ENCODE data around the gene LRBA.
A peak's percentile ranks its signal among the peaks of the same experiment; 100 is the strongest.
"Not testable (repeated sequence)": the region's sequence is repeated elsewhere in the genome, so short reads cannot be mapped to it uniquely, and the experiment has no call there.

Gene LRBA

DNA sequence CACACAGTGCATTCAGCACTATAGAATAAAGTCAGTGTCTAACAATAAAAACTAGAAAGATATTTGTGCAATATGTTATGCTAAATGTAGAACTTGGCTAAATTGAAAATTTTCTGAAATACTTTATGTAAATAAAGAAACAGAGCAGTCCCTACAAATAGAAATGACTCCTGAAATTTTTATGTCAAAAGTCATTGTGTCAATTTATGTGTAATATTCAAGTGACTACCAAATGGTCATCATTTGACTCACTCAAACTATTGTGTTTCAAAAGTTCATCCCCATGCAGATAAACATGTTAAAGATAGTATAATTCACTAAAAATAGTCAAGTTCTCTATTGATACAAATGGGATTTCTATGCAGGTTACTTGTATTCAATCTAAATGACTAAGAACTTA is 17.9 kb downstream of the LRBA start:
- Mint-ChIP-seq H3K4me3 (no peak overlapping the region), H3K36me3 (ENCODE audit: low read depth) (peaks cover 47% of the 10 kb centered on the region), H3K9me3 (peaks cover 5% of the 10 kb centered on the region), H3K4me1 (ENCODE audit: low read depth) (peaks cover 74% of the 10 kb centered on the region), H3K27ac (no peak overlapping the region), H3K27me3 (no peaks in the 10 kb centered on the region)

DNA sequence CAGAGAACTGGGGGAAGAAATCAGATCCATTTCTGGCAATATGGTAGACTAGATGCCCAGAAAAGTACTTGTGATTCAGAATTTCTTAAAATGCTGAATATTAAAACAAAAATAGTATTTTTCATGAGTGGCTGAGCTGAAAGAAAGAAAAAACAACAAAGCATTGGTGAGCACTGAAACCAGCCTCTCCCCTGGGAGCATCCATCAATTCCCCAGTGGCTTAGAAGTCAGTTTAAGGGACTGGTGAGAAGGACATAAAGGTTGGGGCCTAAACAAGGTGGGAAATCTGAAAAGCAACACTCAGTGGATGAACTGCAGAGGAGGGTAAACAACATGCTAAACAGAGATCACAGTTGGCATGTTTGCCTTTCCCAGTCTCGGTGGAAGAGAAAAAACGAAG is 20.4 kb downstream of the LRBA start:
- H3K9me3 Mint-ChIP-seq, result peaks cover 5% of the 10 kb centered on the region
- H3K4me3 Mint-ChIP-seq, result no peak overlapping the region
- H3K27me3 Mint-ChIP-seq, result no peaks in the 10 kb centered on the region
- H3K4me1 Mint-ChIP-seq (ENCODE audit: low read depth), result peaks cover 58% of the 10 kb centered on the region
- peaks cover 54% of the 10 kb centered on the region for H3K36me3 Mint-ChIP-seq (ENCODE audit: low read depth)
- H3K27ac Mint-ChIP-seq, result peak overlapping the region; percentile 17

DNA sequence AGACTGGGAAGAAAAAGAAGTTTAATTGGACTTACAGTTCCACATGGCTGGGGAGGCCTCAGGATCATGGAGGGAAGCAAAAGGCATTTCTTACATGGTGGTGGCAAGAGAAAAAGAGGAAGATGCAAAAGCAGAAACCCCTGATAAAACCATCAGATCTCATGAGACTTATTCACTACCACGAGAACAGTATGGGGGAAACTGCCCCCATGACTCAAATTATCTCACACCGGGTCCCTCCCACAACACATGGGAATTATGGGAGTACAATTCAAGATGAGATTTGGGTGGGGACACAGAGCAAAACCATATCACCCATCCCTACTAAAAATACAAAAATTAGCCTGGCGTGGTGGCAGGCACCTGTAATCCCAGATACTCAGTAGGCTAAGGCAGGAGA is 21.5 kb downstream of the LRBA start:
- H3K27me3 Mint-ChIP-seq, H3K9me3 Mint-ChIP-seq, H3K27ac Mint-ChIP-seq, H3K4me3 Mint-ChIP-seq: not testable (repeated sequence)
- Mint-ChIP-seq H3K36me3 (ENCODE audit: low read depth) (peaks cover 55% of the 10 kb centered on the region), H3K4me1 (ENCODE audit: low read depth) (peaks cover 47% of the 10 kb centered on the region)

DNA sequence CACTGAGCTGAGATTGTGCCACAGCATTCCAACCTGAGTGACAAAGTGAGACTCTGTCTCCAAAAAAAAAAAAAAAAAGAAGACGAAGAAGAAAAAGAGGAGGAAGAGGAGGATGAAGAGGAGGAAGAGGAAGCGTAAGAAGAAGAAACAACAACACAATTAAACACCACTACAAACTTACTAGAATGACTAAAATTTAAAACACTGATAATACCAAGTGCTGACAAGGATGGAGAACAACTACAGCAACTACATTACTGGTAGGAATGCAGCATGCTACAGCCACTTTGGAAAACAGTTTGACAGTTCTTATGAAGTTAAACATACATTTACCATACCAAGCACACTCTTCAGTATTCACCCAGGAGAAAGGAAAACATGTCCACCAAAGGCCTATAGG is 24.1 kb downstream of the LRBA start:
- Mint-ChIP-seq H3K27me3 (no peaks in the 10 kb centered on the region), H3K4me3 (no peak overlapping the region), H3K9me3 (peaks cover 5% of the 10 kb centered on the region), H3K4me1 (ENCODE audit: low read depth) (peaks cover 52% of the 10 kb centered on the region), H3K27ac (no peak overlapping the region), H3K36me3 (ENCODE audit: low read depth) (peaks cover 52% of the 10 kb centered on the region)

DNA sequence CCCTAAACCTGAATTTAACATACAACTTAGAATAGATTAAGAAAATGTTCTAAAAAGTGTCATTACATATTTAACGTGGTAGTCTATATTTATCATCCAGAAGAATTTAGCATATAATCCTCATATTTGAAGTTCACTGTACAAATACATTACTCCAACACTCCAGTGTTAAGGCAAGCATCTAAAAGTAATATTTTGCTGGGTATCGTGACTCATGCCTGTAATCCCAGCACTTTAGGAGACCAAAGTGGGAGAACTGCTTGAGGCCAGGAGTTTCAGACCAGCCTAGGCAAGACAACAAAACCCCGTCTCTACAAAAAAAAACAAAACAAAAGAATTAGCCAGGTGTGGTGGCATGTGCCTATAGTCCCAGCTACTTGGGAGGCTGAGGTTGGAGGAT is 24.8 kb downstream of the LRBA start:
- Mint-ChIP-seq H3K27ac (no peak overlapping the region), H3K4me3 (no peak overlapping the region), H3K4me1 (ENCODE audit: low read depth) (peaks cover 52% of the 10 kb centered on the region), H3K9me3 (peaks cover 5% of the 10 kb centered on the region), H3K27me3 (no peaks in the 10 kb centered on the region), H3K36me3 (ENCODE audit: low read depth) (peaks cover 47% of the 10 kb centered on the region)

DNA sequence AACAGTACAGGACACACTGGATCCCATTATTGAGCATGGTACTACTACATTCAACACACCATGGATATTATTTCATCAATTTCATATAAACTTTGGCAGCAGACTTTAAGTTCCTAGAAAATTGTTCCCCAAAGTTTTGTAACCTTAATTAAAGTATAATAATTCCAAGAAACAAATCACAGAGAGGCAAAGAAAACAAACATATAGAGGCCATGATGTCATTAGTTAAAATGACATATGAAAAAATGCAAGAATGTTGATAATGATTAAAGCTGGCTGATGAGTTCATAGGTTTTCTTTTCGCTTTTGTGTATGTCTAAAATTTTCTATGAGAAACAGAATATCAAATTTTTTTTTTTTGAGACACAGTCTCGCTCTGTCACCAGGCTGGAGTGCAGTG is 26.8 kb downstream of the LRBA start:
- H3K9me3 Mint-ChIP-seq, result peaks cover 5% of the 10 kb centered on the region
- no peak overlapping the region for H3K4me3 Mint-ChIP-seq
- no peaks in the 10 kb centered on the region for H3K27me3 Mint-ChIP-seq
- peaks cover 41% of the 10 kb centered on the region for H3K36me3 Mint-ChIP-seq (ENCODE audit: low read depth)
- peaks cover 44% of the 10 kb centered on the region for H3K4me1 Mint-ChIP-seq (ENCODE audit: low read depth)
- H3K27ac Mint-ChIP-seq, result no peak overlapping the region

DNA sequence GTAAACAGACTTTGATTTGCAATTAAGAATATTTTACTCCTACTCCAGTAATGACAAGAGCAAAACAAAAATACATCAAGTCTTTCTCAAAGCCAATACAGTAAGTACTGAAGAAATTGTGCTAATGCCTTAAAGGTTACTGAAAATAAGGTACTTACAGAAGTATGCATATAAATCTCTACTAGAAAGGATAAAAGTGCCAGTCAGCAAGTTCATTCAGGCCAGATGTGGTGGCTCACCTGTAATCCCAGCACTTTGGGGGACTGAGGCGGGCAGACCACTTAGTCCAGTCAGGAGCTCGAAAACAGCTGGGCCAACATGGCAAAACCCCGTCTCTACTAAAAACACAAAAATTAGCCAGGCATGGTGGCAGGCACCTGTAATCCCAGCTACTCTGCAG is 27.9 kb downstream of the LRBA start:
- Mint-ChIP-seq H3K4me1 (ENCODE audit: low read depth) (peaks cover 53% of the 10 kb centered on the region), H3K36me3 (ENCODE audit: low read depth) (peaks cover 43% of the 10 kb centered on the region), H3K9me3 (peaks cover 1% of the 10 kb centered on the region), H3K27ac (no peak overlapping the region), H3K27me3 (no peaks in the 10 kb centered on the region), H3K4me3 (no peak overlapping the region)

DNA sequence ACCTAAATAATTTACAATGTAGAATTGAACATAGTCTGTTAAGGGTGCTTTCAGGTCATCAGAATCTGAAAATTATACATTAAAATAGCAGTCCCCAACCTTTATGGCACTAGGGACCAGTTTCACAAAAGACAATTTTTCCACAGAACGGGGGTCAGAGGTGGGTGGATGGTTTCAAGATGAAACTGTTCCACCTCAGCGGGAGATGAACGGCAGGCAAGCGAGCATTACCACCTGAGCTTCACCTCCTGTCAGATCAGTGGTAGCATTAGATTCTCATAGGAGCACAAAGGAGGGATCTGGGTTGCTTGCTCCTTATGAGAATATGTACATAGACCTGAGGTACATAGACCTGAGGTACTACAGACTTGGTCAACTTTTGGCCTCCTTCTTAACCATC is 29.0 kb downstream of the LRBA start:
- no peaks in the 10 kb centered on the region for H3K9me3 Mint-ChIP-seq
- H3K27me3 Mint-ChIP-seq, result no peaks in the 10 kb centered on the region
- no peak overlapping the region for H3K27ac Mint-ChIP-seq
- peaks cover 51% of the 10 kb centered on the region for H3K4me1 Mint-ChIP-seq (ENCODE audit: low read depth)
- peaks cover 39% of the 10 kb centered on the region for H3K36me3 Mint-ChIP-seq (ENCODE audit: low read depth)
- peak overlapping the region; percentile 17 for H3K4me3 Mint-ChIP-seq

DNA sequence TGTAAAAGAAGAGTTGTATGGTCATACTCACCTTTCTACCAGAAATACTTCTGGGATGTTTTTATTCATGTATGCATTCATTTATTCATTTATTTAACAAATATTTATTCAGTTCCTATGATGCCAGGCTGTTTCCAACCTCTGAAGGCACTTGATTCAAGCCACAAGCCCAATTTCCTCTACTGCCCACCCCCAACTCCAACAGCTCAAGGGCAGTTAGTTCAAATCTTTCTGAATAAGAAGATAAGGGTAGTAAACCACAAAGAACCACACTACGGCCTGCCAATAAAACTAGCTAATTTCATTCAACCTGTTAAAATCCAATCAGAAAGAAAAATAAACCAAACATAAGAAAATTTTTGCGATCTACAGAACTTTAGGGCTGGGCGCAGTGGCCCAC is 31.2 kb downstream of the LRBA start:
- peaks cover 70% of the 10 kb centered on the region for H3K4me1 Mint-ChIP-seq (ENCODE audit: low read depth)
- H3K27ac Mint-ChIP-seq, result no peak overlapping the region
- H3K27me3 Mint-ChIP-seq, result no peaks in the 10 kb centered on the region
- H3K36me3 Mint-ChIP-seq (ENCODE audit: low read depth), result peaks cover 43% of the 10 kb centered on the region
- no peak overlapping the region for H3K4me3 Mint-ChIP-seq
- H3K9me3 Mint-ChIP-seq, result peaks cover 5% of the 10 kb centered on the region

DNA sequence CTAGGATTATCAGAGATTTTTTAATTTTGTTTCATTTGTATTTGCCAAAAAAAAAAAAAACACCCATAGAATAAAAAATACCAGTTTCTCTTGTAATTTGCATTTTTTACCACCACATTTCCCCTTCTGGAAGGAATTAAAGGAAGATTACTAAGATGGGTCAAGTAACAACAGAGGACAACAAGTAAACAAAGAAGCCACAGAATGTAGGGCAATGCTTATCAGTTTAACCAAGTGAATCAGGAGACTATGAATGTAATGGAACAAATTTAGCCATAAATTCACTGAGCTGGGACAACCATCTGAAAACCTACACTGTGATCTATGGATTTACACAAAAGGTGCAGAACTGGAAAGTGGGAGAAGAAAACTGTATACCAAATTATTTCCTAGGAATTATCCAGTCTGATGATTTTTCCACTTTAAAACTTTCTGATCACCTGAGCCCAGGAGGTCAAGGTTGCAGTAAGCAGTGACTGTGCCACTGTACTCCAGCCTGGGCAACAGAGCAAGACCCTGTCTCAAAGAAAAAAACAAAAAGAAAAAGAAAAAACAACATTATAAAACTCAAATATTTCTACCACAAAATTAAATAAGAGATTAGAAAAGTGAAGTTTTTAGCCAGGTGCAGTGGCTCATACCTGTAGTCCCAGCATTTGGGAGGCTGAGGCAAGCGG is 32.4 kb downstream of the LRBA start:
- peak overlapping the region; percentile 47 for H3K27ac Mint-ChIP-seq
- H3K27me3 Mint-ChIP-seq, result no peaks in the 10 kb centered on the region
- peaks cover 5% of the 10 kb centered on the region for H3K9me3 Mint-ChIP-seq
- H3K4me3 Mint-ChIP-seq, result no peak overlapping the region
- H3K36me3 Mint-ChIP-seq (ENCODE audit: low read depth), result peaks cover 45% of the 10 kb centered on the region
- H3K4me1 Mint-ChIP-seq (ENCODE audit: low read depth), result peaks cover 76% of the 10 kb centered on the region

DNA sequence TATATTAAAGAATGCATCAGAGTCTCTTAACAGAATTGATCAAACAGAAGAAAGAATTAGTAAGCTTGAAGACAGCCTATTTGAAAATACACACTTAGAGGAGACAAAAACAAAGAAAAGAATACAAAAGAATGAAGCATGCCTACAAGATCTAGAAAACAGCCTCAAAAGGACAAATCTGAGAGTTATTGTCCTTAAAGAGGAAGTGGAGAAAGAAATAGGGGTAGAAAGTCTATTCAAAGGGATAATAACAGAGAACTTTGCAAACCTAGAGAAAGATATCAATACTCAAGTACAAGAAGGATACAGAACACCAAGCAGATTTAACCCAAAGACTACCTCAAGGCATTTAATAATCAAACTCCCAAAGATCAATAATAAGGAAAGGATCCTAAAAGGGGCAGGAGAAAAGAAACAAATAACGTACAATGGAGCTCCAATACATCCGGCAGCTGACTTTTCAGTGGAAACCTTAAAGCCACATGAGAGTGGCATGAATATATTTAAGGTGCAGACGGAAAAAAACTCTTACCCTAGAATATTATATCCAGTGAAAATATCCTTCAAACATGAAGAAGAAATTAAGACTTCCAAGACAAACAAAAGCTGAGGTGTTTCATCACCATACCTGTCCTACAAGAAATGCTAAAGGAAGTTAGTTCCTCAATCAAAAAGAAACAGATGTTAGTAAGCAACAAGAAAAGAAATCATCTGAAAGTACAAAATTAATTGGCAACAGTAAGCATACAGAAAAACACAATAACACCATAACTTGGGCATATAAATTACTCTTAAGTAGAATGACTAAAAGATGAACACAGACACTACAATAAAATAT is 36.1 kb downstream of the LRBA start:
- peaks cover 74% of the 10 kb centered on the region for H3K4me1 Mint-ChIP-seq (ENCODE audit: low read depth)
- H3K4me3 Mint-ChIP-seq, result no peak overlapping the region
- peaks cover 5% of the 10 kb centered on the region for H3K9me3 Mint-ChIP-seq
- peaks cover 37% of the 10 kb centered on the region for H3K36me3 Mint-ChIP-seq (ENCODE audit: low read depth)
- no peak overlapping the region for H3K27ac Mint-ChIP-seq
- H3K27me3 Mint-ChIP-seq, result no peaks in the 10 kb centered on the region

DNA sequence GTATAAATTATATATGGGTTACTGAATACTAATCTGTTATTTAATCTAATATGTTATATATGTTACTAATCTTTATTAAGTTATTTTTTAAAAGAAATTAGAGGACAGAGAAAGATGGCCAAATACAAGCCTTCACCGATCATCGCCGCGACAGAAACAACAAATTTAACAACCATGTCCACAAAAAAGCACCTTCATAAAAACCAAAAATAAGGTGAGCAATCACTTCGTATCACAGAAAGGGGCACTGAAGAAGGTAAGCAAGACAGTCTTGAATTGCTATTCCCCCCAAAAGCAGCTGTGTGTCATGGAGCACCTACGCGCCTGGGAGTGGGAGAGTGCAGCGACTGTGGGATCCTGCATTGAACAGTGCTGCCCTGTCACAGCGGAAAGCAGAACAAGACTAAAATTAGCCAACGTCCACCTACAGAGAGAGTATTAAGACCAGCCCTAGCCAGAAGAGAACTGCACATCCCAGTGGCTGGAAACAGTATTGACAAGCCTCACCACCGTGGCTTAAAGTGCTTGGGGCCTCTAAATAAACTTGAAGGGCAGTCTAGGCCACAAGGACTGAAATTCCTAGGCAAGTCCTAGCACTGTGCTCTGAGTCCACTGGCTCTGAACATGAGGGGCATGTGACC is 38.5 kb downstream of the LRBA start:
- Mint-ChIP-seq H3K9me3 (peaks cover 5% of the 10 kb centered on the region), H3K4me3 (no peak overlapping the region), H3K4me1 (ENCODE audit: low read depth) (peaks cover 82% of the 10 kb centered on the region), H3K27ac (peak overlapping the region; percentile 42), H3K27me3 (no peaks in the 10 kb centered on the region), H3K36me3 (ENCODE audit: low read depth) (peaks cover 25% of the 10 kb centered on the region)

DNA sequence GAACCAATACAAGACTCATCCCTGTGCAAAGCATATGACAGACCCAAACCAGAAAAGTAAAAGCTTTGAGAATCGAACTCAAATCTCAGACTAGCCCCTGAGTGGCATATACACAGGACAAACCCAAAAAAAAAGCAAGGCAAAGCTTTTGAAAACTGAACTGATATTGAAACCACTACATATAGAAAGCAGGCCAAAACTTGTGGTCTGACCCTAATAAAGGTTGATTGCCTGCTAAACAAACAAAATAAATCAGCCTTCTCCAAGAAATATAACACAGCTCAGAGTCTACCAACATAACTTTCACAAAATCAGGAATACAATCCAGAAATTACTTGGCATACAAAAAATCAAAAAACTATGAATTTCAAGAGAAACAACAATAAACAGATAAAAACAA is 40.3 kb downstream of the LRBA start:
- Mint-ChIP-seq H3K27me3 (no peaks in the 10 kb centered on the region), H3K27ac (no peak overlapping the region), H3K4me1 (ENCODE audit: low read depth) (peaks cover 82% of the 10 kb centered on the region), H3K4me3 (no peak overlapping the region), H3K36me3 (ENCODE audit: low read depth) (peaks cover 10% of the 10 kb centered on the region), H3K9me3 (no peaks in the 10 kb centered on the region)

DNA sequence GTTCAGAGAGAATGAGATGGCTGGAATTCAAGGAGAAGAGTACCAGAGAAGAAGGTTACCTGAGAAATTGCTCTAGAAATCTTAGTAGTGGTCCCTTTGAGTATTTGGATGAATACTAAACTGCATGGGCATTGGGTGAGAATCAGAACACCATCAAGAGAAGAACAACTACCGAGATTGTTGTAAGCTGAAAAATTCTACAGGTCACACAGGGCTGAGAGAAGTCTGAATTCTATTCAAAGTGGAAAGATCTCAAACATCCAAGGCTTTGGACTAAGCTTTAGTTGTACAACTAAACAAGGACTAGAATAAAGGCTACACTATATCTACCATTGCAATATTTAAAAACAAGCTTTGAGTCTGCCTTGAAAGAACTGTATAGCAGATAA is 40.8 kb downstream of the LRBA start:
- Mint-ChIP-seq H3K36me3 (ENCODE audit: low read depth) (peaks cover 6% of the 10 kb centered on the region), H3K27ac (no peak overlapping the region), H3K9me3 (no peaks in the 10 kb centered on the region), H3K4me3 (no peak overlapping the region), H3K4me1 (ENCODE audit: low read depth) (peaks cover 82% of the 10 kb centered on the region), H3K27me3 (no peaks in the 10 kb centered on the region)

DNA sequence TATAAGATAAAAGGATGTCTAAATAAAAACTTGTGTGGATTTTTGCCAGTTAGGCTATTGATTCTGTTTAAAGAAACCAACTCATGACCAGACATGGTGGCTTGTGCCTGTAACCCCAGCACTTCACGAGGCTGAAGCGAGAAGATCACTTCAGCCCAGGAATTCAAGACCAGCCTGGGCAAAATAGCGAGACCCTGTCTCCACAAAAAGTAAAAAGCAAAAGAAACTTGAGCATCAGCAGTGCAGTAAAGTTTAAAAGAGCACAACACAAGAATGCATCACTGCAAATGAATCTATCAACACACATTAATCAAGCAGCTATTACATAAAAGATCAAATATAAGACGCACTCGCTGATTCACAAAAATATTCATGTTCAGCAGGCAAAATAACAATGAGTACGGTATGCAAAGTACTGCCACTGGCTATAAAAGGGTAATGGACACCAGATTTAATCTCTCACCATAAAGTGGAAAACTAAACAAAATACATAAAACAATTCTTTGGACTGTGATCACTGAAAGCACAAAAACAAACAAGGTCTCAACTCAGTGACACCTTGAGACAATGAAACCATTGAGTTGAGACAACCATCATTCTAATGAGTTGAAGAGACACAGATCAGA is 41.3 kb downstream of the LRBA start:
- Mint-ChIP-seq H3K36me3 (ENCODE audit: low read depth) (peaks cover 1% of the 10 kb centered on the region), H3K4me3 (no peak overlapping the region), H3K27me3 (no peaks in the 10 kb centered on the region), H3K4me1 (ENCODE audit: low read depth) (peaks cover 82% of the 10 kb centered on the region), H3K9me3 (no peaks in the 10 kb centered on the region), H3K27ac (no peak overlapping the region)
